K562 (cell line): ENCODE measurements around the gene CFD. TPM values are rescaled to one million over a fixed set of nuclear protein-coding genes. Genes with fewer than 3 reads are reported as not detected.

Source experiments
- ATAC-seq: fragments of 200-7000 bp; cut with Tn5 transposase; 3 replicates; pipeline ENCODE4 v1.9.1; 2020; ENCODE audit warnings: moderate library complexity
- BruUV-seq: library from RNA; stranded (reverse); fragments of 400-500 nt; replicated peaks from 2 replicates; lab custom pipeline; 2021; lab: Mats Ljungman, UMichigan
- CTCF ChIA-PET: fragments of 300-600 bp; formaldehyde crosslinking; extraction: SDS; loops from one replicate; lab custom pipeline; 2021; ENCODE audit warnings: low intra/inter-chr PET ratio; lab: Yijun Ruan, JAX
- POLR2A ChIA-PET: fragments of 300-600, 350-650 bp; sonication (Branson Sonifier 250); formaldehyde crosslinking; extraction: SDS; loops from one replicate; lab custom pipeline; 2021; ENCODE audit warnings: antibody characterized with exemption, inconsistent platforms; lab: Yijun Ruan, JAX
- DNase-seq, 4 experiments: peaks; one replicate each; pipeline versions ENCODE4 v3.0.0 to v3.0.0-alpha.2; 2011 to 2018; ENCODE audit warnings: low spot score in 3 of 4, mixed read lengths in 3 of 4; ENCODE audit errors: extremely low read depth in 1 of 4
- FAIRE-seq: peaks from 2 replicates; lab custom pipeline; 2011; peaks lifted over from hg19 to GRCh38; lab: Jason Lieb, UNC
- H2AFZ ChIP-seq: 2 replicates; pipeline ENCODE4 v1.6.0; 2011; ENCODE audit warnings: low read depth, low read length, control low read depth, inconsistent platforms
- H3K27ac ChIP-seq: fragments of 200-600 bp; 3 replicates; pipeline ENCODE4 v1.8.0; 2011; ENCODE audit warnings: low read depth, mild to moderate bottlenecking, control low read depth, inconsistent platforms, low read length, moderate library complexity, mixed read lengths; ENCODE audit errors: extremely low read depth
- H3K27me3 ChIP-seq, 2 experiments: fragments of 300-600 bp in 1 of 2; 2 replicates in 1 of 2; 3 replicates in 1 of 2; pipeline versions ENCODE4 v1.6.0 to v1.8.0; 2011; ENCODE audit warnings: inconsistent platforms in 2 of 2, low read length in 2 of 2, mild to moderate bottlenecking in 1 of 2, mixed read lengths in 1 of 2, moderate library complexity in 1 of 2; ENCODE audit not compliant: control insufficient read depth in 2 of 2, insufficient read depth in 2 of 2
- H3K36me3 ChIP-seq: fragments of 300-600 bp; 3 replicates; pipeline ENCODE4 v1.8.0; 2011; ENCODE audit warnings: mild to moderate bottlenecking, low read length, inconsistent platforms; ENCODE audit not compliant: control insufficient read depth, insufficient read depth
- H3K4me1 ChIP-seq, 2 experiments: fragments of 200-600 bp in 1 of 2; replicated peaks in 1 of 2; 2 replicates in 1 of 2; 3 replicates in 1 of 2; pipeline versions ENCODE4 v1.5.1 to v1.8.0; 2011; ENCODE audit warnings: inconsistent platforms in 2 of 2, low read length in 2 of 2, mild to moderate bottlenecking in 1 of 2, mixed read lengths in 1 of 2, moderate library complexity in 1 of 2; ENCODE audit not compliant: control insufficient read depth in 2 of 2, insufficient read depth in 2 of 2
- H3K4me2 ChIP-seq: 2 replicates; pipeline ENCODE4 v1.6.1; 2011; ENCODE audit warnings: low read length, control low read depth, inconsistent platforms, mixed read lengths; ENCODE audit not compliant: insufficient read depth
- H3K4me3 ChIP-seq: fragments of 200-600 bp; sonication (generic), shearing (Covaris generic); 2 replicates; pipeline ENCODE4 v1.5.1; 2016; ENCODE audit warnings: control low read depth, inconsistent platforms
- H3K79me2 ChIP-seq: fragments of 200-600 bp; 3 replicates; pipeline ENCODE4 v1.8.0; 2011; ENCODE audit warnings: low read length, inconsistent platforms; ENCODE audit not compliant: control insufficient read depth, insufficient read depth
- H3K9ac ChIP-seq, 2 experiments: 2 replicates each; pipeline versions ENCODE4 v1.6.0 to v1.6.1; 2011; ENCODE audit warnings: low read depth in 2 of 2, low read length in 2 of 2, control low read depth in 1 of 2, inconsistent platforms in 1 of 2, mild to moderate bottlenecking in 1 of 2, mixed read lengths in 1 of 2; ENCODE audit not compliant: insufficient read depth in 1 of 2
- H3K9me1 ChIP-seq: one replicate; pipeline ENCODE4 v1.6.0; 2011; ENCODE audit warnings: inconsistent platforms, mild to moderate bottlenecking, low read length, moderate library complexity; ENCODE audit not compliant: control insufficient read depth, insufficient read depth
- H3K9me3 ChIP-seq: replicated peaks from 2 replicates; pipeline ENCODE4 v1.5.1; 2011; ENCODE audit warnings: low read depth, low read length, inconsistent platforms; ENCODE audit not compliant: control insufficient read depth, insufficient read depth
- H4K20me1 ChIP-seq: replicated peaks from 2 replicates; pipeline ENCODE4 v1.6.1; 2011; ENCODE audit warnings: low read length, inconsistent platforms, mixed read lengths; ENCODE audit not compliant: control insufficient read depth, insufficient read depth
- ATF2 ChIP-seq: sonication (generic); formaldehyde crosslinking; IDR thresholded peaks from 2 replicates; pipeline ENCODE4 v1.8.1; 2022; ENCODE audit warnings: missing genetic modification reagents
- EGR1 ChIP-seq: fragments of 450-650 bp; conservative IDR thresholded peaks from 2 replicates; pipeline ENCODE4 v1.6.1; 2017; ENCODE audit warnings: mild to moderate bottlenecking
- FOXP4 ChIP-seq: sonication (generic); formaldehyde crosslinking; IDR thresholded peaks from 2 replicates; pipeline ENCODE4 v1.8.0; 2022; ENCODE audit warnings: mild to moderate bottlenecking, missing genetic modification reagents, borderline replicate concordance
- HNRNPL ChIP-seq: fragments of 200-400 bp; formaldehyde crosslinking; IDR thresholded peaks from 2 replicates; pipeline ENCODE4 v1.6.1; 2017; ENCODE audit warnings: low read depth, mild to moderate bottlenecking, low read length
- KLF10 ChIP-seq: fragments of 250-450 bp; sonication (Bioruptor Pico); IDR thresholded peaks from 2 replicates; pipeline ENCODE4 v1.6.1; 2021; ENCODE audit warnings: matching md5 sums
- MIER1 ChIP-seq: fragments of 450-650 bp; IDR thresholded peaks from 2 replicates; pipeline ENCODE4 v1.6.1; 2016; ENCODE audit warnings: antibody characterized with exemption, mild to moderate bottlenecking, low read depth
- NFYB ChIP-seq: IDR thresholded peaks from 2 replicates; pipeline ENCODE4 v1.6.1; 2011; ENCODE audit warnings: mild to moderate bottlenecking, moderate library complexity; ENCODE audit not compliant: insufficient read length; ENCODE audit errors: extremely low read depth
- SPI1 ChIP-seq: IDR thresholded peaks from 2 replicates; pipeline ENCODE4 v1.6.1; 2011; ENCODE audit warnings: low read depth, low read length, control low read depth, borderline replicate concordance
- ZNF239 ChIP-seq: fragments of 250-450 bp; sonication (Bioruptor Pico); IDR thresholded peaks from 2 replicates; pipeline ENCODE4 v1.4.0; 2020; ENCODE audit warnings: mild to moderate bottlenecking
- WGBS: fragments of 100-300 bp; shearing (Covaris generic); methylation state at CpG from one replicate; pipeline ENCODE4 v1.1.6; 2016; ENCODE audit warnings: low coverage, mixed read lengths; ENCODE audit not compliant: insufficient coverage; ENCODE audit errors: missing lambda C conversion rate; 5-methylcytosine and 5-hydroxymethylcytosine counted together
- in situ Hi-C: fragments of 300-500 bp; cut with MboI; formaldehyde crosslinking; loops from 4 replicates; pipeline ENCODE4 v1.15.0; 2018; ENCODE audit warnings: inconsistent platforms, mixed read lengths
- intact Hi-C: fragments of 100-400 bp; cut with micrococcal nuclease; formaldehyde crosslinking; loops from 2 replicates; pipeline ENCODE4 v1.14.2; 2022
- polyA plus RNA-seq, 8 experiments: library from polyadenylated mRNA; depleted of rRNA in 4 of 8; stranded (reverse) in 5 of 8; unstranded in 3 of 8; fragments of >200 nt; fragmentation: Nextera tagmentation in 2 of 8; fragmentation: Illumina TruSeq in 1 of 8; extraction: Ambion mirVana in 2 of 8; extraction: Trizol in 1 of 8; gene quantifications; 2 replicates each; pipeline versions ENCODE4 v1.2.1 to v1.2.3, GENCODE V29; 2011 to 2014; ENCODE audit warnings: inconsistent platforms in 1 of 8, missing spikeins in 1 of 8
- total RNA-seq, 7 experiments: library from RNA; depleted of rRNA in 6 of 7; stranded (reverse); fragments of >200 nt in 6 of 7; fragmentation: Illumina TruSeq in 2 of 7; extraction: Trizol in 2 of 7; gene quantifications; 2 replicates each; pipeline versions ENCODE4 v1.2.1 to v1.2.3, GENCODE V29; 2011 to 2021; ENCODE audit warnings: low replicate concordance in 1 of 7

CFD gene
- total and polyA plus RNA-seq, 9 of the 15 experiments (the other 6 are each of a cell fraction or from before 2014, with no cell fraction given), result 0.52 to 59.4 (median 7.6) TPM

GRCh38 chr19:835210-835810 lies 24.2 kb upstream of the CFD start (continued):
- no peak for TF ChIP-seq NFYB
- TF ChIP-seq KLF10 (CRISPR knock-in tag), result no peak
- no peak for TF ChIP-seq FOXP4 (CRISPR knock-in tag)

GRCh38 chr19:840519-841206 lies 18.8 kb upstream of the CFD start, which contains the start of gene PRTN3:
Gene PRTN3 (plus strand): TSS chr19:840999. CDS start chr19:841009, 10 bp downstream.
- peak within 1 kb of the TSS in 1 of 2 experiments; percentile 52; a peak in 2 of 4 replicates for H3K9ac ChIP-seq
- no peak within 1 kb of the TSS for H3K4me3 ChIP-seq
- no peaks in the 10 kb centered on the region for H3K79me2 ChIP-seq
- no peaks in the 10 kb centered on the region for H3K9me3 ChIP-seq
- no peak for FAIRE-seq
- intact Hi-C loops (no loop called here), in situ Hi-C loops (no loop called here)
- no peaks in the 10 kb centered on the region for H4K20me1 ChIP-seq
- H3K27me3 ChIP-seq, result no peaks in the 10 kb centered on the region
- no peaks in the 10 kb centered on the region for H3K9me1 ChIP-seq
- H3K4me1 ChIP-seq, result peaks cover 5 to 45% of the 10 kb centered on the region in 2 experiments
- ChIA-PET CTCF (no interaction called here), POLR2A (interaction anchor here (0.6 to 0.8 kb wide), 3 partner anchors 14 to 52 kb away, joined by 3 to 4 read pairs (median 3); no protein-coding TSS in a partner anchor)
- no peak within 1 kb of the TSS for H3K4me2 ChIP-seq
- H2AFZ ChIP-seq, result no peak within 1 kb of the TSS
- no TSS peak for BruUV-seq
- no peak for DNase-seq
- H3K27ac ChIP-seq, result no peak within 1 kb of the TSS
- H3K36me3 ChIP-seq, result no peaks in the 10 kb centered on the region
- no peak for ATAC-seq
- 63% methylated on average over 21 of the region's 24 CpGs for WGBS
- TF ChIP-seq MIER1 (no peak), SPI1 (peak; percentile 78), ATF2 (CRISPR knock-in tag) (no peak), EGR1 (0 out of 2 replicates have a peak, but pooled peaks have one; percentile 6), HNRNPL (0 out of 2 replicates have a peak, but pooled peaks have one; percentile 14), ZNF239 (CRISPR knock-in tag) (no peak)
